Ureter (tissue), 1 donor: ENCODE measurements around the gene CAMTA1. TPM values are rescaled to one million over a fixed set of nuclear protein-coding genes. Genes with fewer than 3 reads are reported as not detected.

ENCODE experiments used
- DNase-seq: peaks from one replicate; pipeline ENCODE4 v3.0.0-alpha.2; 2020; ENCODE audit warnings: low spot score
- total RNA-seq: library from RNA; stranded (reverse); gene quantifications from one replicate; pipeline ENCODE4 v1.2.4, GENCODE V29; 2023
- donor health status: DM: yes; HTN: yes; CAD: no.

CAMTA1 gene
- total RNA-seq, 1 donor from 2014 or later, result 88.1 TPM

DNA sequence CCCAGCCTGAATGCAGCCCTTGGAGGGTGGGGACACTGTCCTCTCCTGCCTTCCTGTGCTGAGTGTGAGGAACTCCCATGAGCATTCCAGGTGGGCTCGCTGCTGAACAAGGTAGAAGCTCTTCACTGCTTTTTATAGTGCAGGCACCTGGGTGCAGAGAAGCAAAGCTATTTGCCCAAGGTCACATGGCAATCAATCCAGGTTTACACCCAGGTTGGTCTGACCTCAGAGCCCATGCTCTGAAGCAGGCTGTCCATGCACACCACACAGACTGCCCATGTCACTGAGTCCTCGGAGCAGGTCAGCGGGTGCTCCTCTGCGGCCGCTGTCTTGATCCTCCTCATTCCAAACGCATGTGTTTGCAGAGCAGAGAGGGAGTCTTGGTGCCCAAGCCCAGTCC is 662.5 kb downstream of the CAMTA1 start:
- DNase-seq, result no peak

DNA sequence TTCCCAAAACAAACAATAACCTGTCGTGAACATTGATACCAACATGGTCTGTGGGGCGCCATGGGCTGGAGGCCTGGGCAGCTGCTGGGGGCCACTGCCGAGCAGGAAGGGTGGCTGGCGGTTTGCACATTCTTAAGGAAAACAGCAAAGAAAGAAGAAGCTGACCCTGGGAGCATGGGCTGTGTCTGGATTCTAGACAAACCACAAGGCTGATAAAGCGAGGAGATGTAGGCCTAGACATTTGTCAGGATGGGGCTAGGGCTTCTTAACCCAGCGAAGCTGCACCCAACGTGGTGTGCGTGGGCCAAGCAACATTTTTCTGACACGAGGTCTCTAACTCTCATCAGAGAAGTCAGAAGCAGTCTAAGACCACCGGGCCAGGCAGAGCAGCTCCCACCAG is 663.7 kb downstream of the CAMTA1 start:
- DNase-seq, result no peak

- DNase-seq, result no peak
Observed at GRCh38 chr1:7449750-7450149, 664.5 kb downstream of the CAMTA1 start.

DNA sequence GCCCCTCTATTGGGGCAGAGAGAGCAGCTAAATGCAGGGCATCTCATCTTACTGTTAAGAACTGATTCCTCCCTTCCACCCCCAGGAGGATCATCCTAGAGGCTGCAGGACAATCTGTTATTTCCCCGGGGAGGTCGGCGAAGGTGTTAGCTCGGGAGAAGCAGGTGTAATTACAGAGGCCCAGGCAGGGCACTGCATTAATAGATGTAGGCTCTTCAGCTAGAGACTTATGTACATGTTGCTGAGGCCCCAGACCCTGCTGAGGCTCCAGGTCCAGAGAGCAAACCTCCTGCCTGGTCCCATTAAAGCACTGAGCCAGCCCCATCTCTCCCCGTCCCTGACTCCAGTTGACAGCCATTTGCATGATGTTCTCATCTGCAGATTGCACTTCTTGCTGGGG is 665.6 kb downstream of the CAMTA1 start:
- no peak for DNase-seq

GRCh38 chr1:7453038-7453437 is 667.8 kb downstream of the CAMTA1 start:
- DNase-seq, result no peak

- no peak for DNase-seq
Observed at GRCh38 chr1:7454052-7454815, 669.0 kb downstream of the CAMTA1 start.

GRCh38 chr1:7454895-7455784 is 669.9 kb downstream of the CAMTA1 start:
- no peak for DNase-seq

GRCh38 chr1:7455796-7456721 is 670.8 kb downstream of the CAMTA1 start:
- DNase-seq, result no peak

DNA sequence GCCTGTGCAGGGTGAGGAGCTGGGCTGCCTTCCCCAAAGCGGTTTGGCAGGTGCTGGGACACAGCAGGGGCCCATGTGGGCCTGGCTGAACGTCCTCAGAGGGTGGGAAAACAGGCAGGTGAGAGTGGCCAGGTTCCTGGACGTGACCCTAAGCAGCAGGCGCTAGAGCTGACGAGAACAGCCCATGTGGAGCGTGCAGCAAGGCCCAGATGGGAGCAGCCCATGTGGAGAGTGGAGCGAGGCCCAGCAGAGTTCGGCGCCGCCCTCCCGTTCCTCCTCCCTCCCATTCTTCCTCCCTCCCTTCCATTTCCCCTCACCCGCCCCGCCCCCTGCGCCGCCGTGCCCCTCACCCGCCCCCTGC is 671.4 kb downstream of the CAMTA1 start:
- no peak for DNase-seq

GRCh38 chr1:7457811-7458210 is 672.6 kb downstream of the CAMTA1 start:
- DNase-seq, result peak; percentile 60

- DNase-seq, result no peak
Observed at GRCh38 chr1:7458946-7459345, 673.7 kb downstream of the CAMTA1 start.

GRCh38 chr1:7459914-7460313 is 674.7 kb downstream of the CAMTA1 start:
- DNase-seq, result no peak

GRCh38 chr1:7460807-7461206 is 675.6 kb downstream of the CAMTA1 start:
- DNase-seq, result no peak

GRCh38 chr1:7462617-7463016 is 677.4 kb downstream of the CAMTA1 start:
- DNase-seq, result no peak

DNA sequence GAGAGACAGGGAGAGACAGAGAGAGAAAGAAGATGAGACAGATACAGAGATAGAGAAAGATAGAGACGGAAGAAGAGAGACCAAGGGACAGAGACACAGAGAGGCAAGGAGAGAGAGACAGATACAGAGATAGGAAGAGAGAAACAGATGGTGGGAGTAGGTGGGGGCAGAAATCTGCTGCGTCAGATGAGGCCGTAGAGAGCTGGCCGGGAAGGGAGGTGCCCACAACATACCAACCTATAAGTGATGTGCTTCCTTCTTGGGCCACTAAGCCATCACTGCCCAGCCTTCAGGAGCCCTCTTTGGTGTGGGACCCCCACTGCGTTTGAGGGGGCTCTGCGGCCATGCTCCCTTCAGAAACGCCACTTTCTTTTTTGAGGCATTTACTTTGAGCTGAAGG is 678.3 kb downstream of the CAMTA1 start:
- no peak for DNase-seq

- DNase-seq, result no peak
Observed at GRCh38 chr1:7464736-7465135, 679.5 kb downstream of the CAMTA1 start.

GRCh38 chr1:7467476-7468175 is 682.4 kb downstream of the CAMTA1 start:
- DNase-seq, result no peak

DNA sequence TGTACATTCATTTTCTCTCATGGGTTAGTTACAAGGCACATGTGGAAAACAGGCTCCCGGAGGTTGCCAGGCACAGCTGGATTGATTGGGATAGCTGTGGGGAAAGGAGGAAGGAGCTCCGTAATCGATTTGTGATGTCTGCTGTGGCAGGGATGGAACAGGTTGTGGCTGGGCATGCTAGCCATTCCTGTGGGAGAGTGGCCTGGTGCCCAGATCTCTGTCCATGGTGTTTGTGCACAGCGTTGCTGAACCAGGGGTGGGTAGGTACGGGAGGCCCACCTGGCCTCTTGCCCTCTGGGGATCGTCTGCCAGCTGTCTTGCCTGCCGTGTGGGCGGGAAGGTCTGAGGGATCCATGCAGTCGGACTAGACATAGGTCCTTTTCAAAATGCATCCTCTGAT is 683.0 kb downstream of the CAMTA1 start:
- no peak for DNase-seq

GRCh38 chr1:7469255-7469938 is 684.1 kb downstream of the CAMTA1 start:
- no peak for DNase-seq

DNA sequence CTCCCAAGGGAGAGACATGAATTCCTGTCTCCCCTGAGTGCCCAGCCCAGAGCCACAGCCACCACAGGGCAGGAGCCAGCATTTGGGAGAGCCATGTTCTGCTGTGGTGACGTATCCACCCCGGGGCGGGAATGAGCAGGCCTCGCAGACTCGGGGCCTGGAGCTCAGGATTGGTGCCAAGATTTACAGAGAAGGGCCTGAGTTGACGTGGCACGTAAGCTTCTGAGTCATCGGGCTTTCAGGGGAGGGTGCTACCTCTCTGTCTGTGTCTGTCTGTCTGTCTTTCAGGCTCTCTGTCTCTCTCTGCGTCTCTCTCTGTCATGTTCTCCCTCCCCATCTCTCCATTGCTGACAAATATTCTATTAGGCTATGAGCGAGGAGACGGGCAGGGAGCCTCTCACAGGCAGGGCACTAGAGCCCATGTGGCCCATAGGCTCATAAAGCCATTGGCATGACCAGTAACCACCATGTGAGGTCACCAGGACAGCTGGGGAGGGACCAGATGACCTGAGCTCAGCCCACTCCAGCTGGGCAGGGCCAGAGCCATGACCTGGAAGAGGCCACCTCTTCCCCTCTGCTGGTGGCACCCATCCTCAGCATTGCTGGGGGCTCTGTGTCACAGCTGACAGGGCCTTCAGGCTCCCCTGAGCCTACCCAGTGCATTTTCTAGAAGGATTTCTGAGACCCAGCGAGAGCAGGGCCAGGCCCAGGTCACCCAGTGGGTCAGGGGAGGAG is 685.8 kb downstream of the CAMTA1 start:
- DNase-seq, result peak; percentile 84
